Activated CD4-positive, alpha-beta T cell treated with anti-CD3 and anti-CD28 coated beads, Interleukin-2, amount 10 ng/mL, durations not matched to agents 24 days and 14 days (primary cell): ENCODE data around the gene NFASC. TPM values are rescaled to one million over a fixed set of nuclear protein-coding genes. Genes with fewer than 3 reads are reported as not detected.

Experiments used
- DNase-seq: peaks from one replicate; pipeline ENCODE4 v3.0.0; 2022
- H3K27ac Mint-ChIP-seq: one replicate; pipeline ENCODE4 v1.8.0; 2022; ENCODE audit warnings: mild to moderate bottlenecking, mixed read lengths
- H3K27me3 Mint-ChIP-seq: one replicate; pipeline ENCODE4 v1.8.0; 2022; ENCODE audit warnings: mixed read lengths
- H3K36me3 Mint-ChIP-seq: one replicate; pipeline ENCODE4 v1.8.0; 2022; ENCODE audit warnings: low read depth, mild to moderate bottlenecking, mixed read lengths
- H3K4me1 Mint-ChIP-seq: one replicate; pipeline ENCODE4 v1.8.0; 2021; ENCODE audit warnings: mixed read lengths
- H3K4me3 Mint-ChIP-seq: one replicate; pipeline ENCODE4 v1.8.0; 2022; ENCODE audit warnings: mild to moderate bottlenecking, moderate library complexity, mixed read lengths
- H3K9me3 Mint-ChIP-seq: one replicate; pipeline ENCODE4 v1.8.0; 2021; ENCODE audit warnings: mixed read lengths
- intact Hi-C: fragments of 100-400 bp; cut with micrococcal nuclease; formaldehyde crosslinking; loops from one replicate; pipeline ENCODE4 v1.15.1; 2023
- total RNA-seq: library from RNA; stranded (reverse); gene quantifications from 2 replicates; pipeline ENCODE4 v1.2.3, GENCODE V29; 2022

Gene NFASC
- total RNA-seq, 1 donor from 2014 or later = 0.21 TPM

DNA sequence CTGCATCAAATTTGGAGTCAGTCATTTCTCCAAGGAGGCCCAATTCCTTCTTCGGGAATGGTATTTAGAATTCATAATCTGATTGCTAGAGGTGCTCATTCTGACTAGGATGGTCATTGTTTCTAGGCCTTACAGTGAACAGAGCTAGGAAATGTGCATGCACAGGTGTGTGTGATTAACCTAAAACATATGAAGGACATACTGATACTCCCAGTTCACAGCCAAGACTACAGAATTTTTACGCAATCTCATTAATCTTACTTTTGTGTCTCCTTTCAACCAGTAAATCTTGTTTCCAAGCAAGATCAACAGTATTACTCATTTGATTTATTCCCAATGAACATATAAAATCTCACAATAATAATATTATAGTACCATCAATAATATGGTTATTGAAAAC is 47.1 kb downstream of the NFASC start:
- Mint-ChIP-seq H3K27ac (no peak overlapping the region), H3K4me3 (no peak overlapping the region), H3K36me3 (no peaks in the 10 kb centered on the region), H3K9me3 (peaks cover 3% of the 10 kb centered on the region), H3K27me3 (peaks cover 9% of the 10 kb centered on the region), H3K4me1 (no peaks in the 10 kb centered on the region)
- no peak for DNase-seq
- intact Hi-C loops = no loop called here

DNA sequence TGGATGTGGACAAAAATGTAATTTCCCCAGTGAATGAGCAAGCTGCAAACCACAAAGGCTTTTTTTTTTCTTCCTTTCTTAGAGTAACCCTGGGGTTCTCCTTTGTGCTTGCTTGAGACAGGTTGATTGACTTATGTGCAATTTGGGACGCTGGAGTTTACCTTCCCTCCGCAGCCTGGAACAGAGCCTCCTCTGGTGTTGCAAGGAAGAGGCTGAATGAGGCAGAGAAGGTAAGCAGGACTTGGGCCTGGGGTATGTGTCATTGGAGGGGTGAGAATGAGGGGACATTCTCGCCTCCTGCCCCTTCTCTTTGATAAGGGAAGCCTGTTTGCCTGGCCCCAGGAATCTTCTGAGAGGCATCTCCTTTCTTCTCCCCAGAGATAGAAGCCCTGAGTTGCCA is 49.8 kb downstream of the NFASC start:
- Mint-ChIP-seq H3K4me1 (no peaks in the 10 kb centered on the region), H3K27me3 (peaks cover 13% of the 10 kb centered on the region), H3K9me3 (no peaks in the 10 kb centered on the region), H3K36me3 (no peaks in the 10 kb centered on the region), H3K4me3 (no peak overlapping the region), H3K27ac (no peak overlapping the region)
- intact Hi-C loops = no loop called here
- no peak for DNase-seq

DNA sequence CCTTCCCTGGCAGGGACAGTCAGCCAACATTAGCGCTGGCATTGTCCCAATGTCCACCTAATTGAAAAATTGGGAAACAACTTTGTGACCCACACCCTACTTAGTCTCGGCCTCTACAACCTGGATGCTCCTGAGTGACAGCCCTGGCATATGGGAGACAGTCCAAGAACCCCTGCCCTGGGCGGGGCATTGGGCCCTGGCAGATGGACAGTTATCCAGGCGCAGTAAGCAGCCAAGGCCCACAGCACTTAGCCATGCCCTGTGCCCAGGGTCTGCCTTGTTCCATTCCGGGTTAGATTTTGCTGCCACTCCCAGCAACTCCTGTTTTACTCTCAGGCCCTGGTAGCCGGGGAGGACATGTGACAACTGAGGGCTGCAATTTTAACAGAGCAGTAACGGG is 50.3 kb downstream of the NFASC start:
- peaks cover 13% of the 10 kb centered on the region for H3K27me3 Mint-ChIP-seq
- H3K9me3 Mint-ChIP-seq = no peaks in the 10 kb centered on the region
- no peak for DNase-seq
- no peak overlapping the region for H3K4me3 Mint-ChIP-seq
- H3K36me3 Mint-ChIP-seq = no peaks in the 10 kb centered on the region
- no peaks in the 10 kb centered on the region for H3K4me1 Mint-ChIP-seq
- intact Hi-C loops = no loop called here
- H3K27ac Mint-ChIP-seq = no peak overlapping the region

DNA sequence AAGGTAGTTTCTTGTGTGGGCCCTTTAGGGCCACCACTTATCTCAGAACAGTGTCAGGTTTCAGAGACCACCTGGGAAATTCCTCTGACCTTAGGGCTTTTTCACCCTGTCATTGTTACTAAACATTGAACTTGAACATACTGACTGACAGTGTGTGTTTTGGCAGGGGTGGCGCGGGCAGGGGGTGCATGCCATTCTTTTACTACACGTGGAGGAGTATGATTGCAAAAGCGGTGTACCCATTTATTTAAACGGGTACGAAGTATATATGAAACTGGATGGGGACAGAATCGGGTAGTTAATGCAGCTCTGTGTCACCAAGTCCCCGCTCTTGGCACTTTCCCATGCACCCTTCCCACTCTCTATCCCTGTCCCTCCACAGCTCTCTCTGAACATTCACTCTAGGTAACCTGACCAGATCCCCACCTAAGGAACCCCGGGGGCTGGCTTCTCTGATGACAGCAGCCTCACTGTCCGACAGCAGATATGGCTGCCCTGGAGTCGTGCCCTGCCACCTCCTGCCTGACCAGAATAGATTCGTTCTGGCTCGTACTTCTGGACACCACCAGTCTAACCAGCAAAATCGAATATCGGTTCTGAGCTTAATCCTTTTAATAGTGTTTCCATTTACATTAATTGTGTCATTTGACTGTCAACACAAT is 51.3 kb downstream of the NFASC start:
- Mint-ChIP-seq H3K4me1 (no peaks in the 10 kb centered on the region), H3K27me3 (peaks cover 13% of the 10 kb centered on the region), H3K4me3 (no peak overlapping the region), H3K27ac (no peak overlapping the region), H3K36me3 (no peaks in the 10 kb centered on the region), H3K9me3 (no peaks in the 10 kb centered on the region)
- intact Hi-C loops = no loop called here
- DNase-seq = no peak

DNA sequence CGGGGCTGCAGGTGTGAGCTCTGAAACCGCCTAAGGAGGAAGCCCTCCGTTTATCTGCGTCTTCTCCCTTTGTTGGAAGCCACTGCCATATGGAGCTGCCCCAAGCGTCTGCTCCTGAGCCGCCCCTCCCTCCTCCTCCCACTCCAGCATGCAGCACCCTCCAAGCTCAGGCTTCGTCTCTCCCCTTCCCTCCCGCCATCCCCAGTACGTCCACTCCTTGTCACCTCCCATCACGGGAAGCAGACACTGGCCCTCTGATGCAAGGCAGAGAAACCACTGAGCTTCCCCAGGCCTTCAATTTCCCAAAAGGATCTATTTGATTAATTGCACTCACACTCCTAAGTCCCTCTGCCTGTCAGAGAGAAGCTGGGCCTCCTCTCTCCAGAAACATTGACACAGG is 52.5 kb downstream of the NFASC start:
- Mint-ChIP-seq H3K4me1 (no peaks in the 10 kb centered on the region), H3K9me3 (no peaks in the 10 kb centered on the region), H3K27me3 (peaks cover 18% of the 10 kb centered on the region), H3K4me3 (no peak overlapping the region), H3K36me3 (no peaks in the 10 kb centered on the region), H3K27ac (no peak overlapping the region)
- intact Hi-C loops = no loop called here
- DNase-seq = no peak

DNA sequence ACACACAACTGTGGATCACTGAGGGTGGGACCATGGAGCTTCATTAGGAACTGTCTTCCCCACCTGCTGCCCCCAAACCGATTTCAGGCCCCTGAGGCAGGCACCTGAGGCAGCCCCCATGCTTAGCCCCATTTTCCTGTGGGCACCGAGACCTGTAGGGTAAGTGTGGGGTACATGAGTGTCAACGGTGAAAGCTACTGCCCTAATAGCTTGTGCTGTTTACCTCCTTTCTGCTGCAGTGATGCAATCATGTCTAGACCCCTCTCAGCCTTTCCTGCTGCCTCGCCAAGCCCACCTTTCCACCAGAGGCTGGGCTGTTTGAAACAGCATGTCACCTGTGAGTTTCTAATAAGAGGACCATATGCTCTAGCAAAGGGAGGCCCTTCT is 53.0 kb downstream of the NFASC start:
- peaks cover 18% of the 10 kb centered on the region for H3K27me3 Mint-ChIP-seq
- no peak overlapping the region for H3K27ac Mint-ChIP-seq
- intact Hi-C loops = no loop called here

DNA sequence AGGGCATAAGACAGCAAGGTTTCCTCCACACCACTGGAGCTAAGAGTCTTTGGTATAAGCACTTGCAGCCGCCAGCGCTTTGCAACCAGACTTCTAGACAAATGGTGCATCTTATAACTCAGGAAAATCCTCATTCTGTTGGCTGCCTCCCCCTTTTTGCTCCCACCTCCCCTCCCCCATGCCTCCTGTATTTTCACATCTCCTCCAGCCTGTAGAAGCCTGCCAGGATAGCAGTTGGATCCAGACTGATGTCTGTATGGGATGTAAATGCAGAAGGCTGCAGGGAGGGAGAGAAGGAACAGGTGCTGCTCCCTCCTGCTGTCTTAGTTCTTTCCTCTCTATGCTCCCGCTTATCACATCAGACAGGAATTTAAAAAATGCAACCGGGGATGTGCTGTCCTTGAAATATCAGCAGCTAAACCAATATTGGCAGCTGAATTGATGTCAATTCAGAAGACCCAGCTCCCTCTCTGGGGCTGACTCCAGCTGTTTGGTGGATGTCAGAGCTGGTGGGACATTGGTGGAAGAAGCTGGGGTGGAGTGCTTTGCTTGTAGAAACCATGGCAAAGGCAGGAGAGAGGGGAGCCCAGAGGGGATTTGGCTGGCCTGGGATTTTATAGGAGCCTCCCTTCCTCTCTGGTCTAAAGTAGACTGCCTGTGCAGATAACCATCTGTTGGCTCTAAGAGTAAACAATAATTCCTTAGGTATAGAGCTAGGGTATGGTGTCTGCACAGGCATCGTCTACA is 53.5 kb downstream of the NFASC start:
- no peak for DNase-seq
- intact Hi-C loops = no loop called here
- H3K4me1 Mint-ChIP-seq = no peaks in the 10 kb centered on the region
- no peak overlapping the region for H3K27ac Mint-ChIP-seq
- no peaks in the 10 kb centered on the region for H3K9me3 Mint-ChIP-seq
- peaks cover 18% of the 10 kb centered on the region for H3K27me3 Mint-ChIP-seq
- H3K36me3 Mint-ChIP-seq = no peaks in the 10 kb centered on the region
- no peak overlapping the region for H3K4me3 Mint-ChIP-seq

More for the DNA sequence above, 53.0 kb downstream of the NFASC start:
- no peaks in the 10 kb centered on the region for H3K9me3 Mint-ChIP-seq
- H3K4me3 Mint-ChIP-seq = no peak overlapping the region
- no peak for DNase-seq
- H3K4me1 Mint-ChIP-seq = no peaks in the 10 kb centered on the region
- no peaks in the 10 kb centered on the region for H3K36me3 Mint-ChIP-seq

DNA sequence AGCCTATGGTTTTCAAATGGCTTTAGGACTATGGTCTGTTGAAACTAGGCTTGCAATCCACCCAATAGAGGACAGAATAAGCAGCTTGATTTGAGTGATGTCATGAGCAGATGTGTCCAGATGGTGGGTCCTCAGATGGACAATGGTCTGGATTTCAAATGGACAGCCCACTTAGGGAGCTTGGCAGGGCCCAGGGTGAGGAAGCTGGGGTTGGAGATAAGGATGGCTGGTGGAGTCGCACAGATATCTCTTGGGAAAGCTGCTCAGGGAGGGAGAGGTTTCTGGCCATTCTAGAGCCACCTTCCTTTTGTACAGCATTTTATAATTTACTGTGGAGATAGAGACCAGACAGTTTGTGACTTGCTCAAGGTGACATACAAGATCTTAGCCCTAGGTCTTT is 55.0 kb downstream of the NFASC start:
- Mint-ChIP-seq H3K27me3 (peaks cover 19% of the 10 kb centered on the region), H3K9me3 (no peaks in the 10 kb centered on the region), H3K4me3 (no peak overlapping the region), H3K27ac (no peak overlapping the region), H3K36me3 (no peaks in the 10 kb centered on the region), H3K4me1 (no peaks in the 10 kb centered on the region)
- no peak for DNase-seq
- intact Hi-C loops = no loop called here

DNA sequence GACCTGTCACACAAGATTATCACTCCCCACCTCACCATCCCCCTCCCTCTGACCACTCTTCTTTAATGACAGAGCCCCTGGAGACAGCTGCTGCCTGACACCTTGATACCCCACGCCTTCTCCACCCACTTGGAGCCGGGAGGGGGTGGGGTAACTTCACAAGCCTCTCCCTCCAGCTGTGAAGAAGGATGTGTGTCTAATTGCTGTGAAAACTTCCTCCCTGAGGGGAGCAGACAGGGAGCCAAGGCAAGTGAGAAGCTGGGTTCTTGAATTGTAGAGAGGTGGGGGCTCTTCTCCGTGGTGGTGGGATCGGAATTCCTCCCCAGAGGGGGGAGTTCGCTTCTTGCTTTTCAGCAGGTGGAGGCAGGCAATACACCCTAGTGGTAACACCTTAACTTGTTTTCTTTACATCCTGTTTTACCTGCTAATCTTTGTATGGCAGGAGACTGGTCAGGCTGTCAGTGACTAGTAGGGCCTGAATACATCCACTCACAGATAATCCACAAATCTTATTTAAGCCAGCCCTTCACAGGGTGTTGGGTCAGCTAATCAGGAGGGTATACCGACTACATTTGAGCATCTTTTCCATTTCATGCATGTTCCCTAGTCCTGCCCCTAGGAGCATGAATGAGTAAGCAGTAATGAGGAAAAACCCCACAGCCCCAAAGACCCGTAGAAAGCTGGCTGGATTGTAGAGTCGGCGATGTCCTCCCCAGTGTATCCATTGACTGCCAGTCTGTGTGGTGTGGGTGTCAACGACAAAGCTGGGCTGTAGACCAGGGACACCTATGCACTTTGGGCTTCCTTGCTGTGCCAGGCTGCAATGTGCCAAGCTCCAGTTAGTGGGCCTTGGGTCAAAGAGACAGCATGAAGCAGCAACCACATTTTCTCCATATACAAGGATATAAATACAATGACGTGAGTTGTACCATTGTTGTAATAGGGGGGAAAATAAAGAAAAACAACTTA is 57.3 kb downstream of the NFASC start:
- Mint-ChIP-seq H3K4me3 (no peak overlapping the region), H3K9me3 (no peaks in the 10 kb centered on the region), H3K27ac (no peak overlapping the region), H3K27me3 (peaks cover 14% of the 10 kb centered on the region), H3K36me3 (no peaks in the 10 kb centered on the region), H3K4me1 (no peaks in the 10 kb centered on the region)
- no peak for DNase-seq
- intact Hi-C loops = no loop called here

DNA sequence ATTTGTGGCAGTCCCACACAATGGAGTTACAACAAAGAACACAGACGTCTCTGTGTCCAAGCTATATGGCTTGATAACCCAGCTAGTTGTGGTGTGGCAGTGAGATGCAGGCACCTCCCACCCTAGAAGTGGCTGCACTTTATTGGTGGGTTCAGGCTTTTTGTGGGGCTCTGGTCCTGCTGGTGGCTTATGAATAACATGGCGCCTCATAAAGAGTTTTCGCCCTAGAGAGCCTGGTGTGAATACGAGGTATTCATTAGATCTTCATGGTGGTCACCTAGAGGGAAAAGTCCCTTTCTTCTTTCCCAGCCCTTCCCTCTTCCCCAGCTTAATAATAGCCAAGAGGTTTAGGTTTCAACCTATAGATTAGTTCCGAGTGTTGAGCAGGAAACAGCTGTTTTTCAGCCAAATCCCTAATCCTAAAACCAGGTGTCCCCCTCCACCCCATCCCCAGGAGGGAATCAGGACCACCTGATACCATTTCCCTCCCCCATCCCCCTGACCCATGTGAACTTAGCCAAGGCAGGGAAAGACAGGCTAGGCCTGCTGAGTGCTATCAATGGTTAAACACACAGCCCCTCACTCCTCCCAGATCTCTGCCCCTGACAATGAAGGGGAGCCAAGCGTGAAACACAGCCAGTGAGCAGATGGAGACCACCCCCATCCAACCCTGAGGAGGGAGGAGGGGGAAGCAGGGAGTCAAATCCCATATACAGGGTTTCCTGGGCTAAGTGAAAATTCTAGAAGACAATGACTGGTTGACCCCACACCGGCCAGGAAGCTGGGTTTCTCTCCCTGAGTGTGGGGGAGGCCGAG is 58.2 kb downstream of the NFASC start:
- Mint-ChIP-seq H3K4me1 (no peaks in the 10 kb centered on the region), H3K36me3 (no peaks in the 10 kb centered on the region), H3K9me3 (no peaks in the 10 kb centered on the region), H3K4me3 (no peak overlapping the region), H3K27ac (no peak overlapping the region), H3K27me3 (peaks cover 11% of the 10 kb centered on the region)
- DNase-seq = no peak
- intact Hi-C loops = no loop called here

DNA sequence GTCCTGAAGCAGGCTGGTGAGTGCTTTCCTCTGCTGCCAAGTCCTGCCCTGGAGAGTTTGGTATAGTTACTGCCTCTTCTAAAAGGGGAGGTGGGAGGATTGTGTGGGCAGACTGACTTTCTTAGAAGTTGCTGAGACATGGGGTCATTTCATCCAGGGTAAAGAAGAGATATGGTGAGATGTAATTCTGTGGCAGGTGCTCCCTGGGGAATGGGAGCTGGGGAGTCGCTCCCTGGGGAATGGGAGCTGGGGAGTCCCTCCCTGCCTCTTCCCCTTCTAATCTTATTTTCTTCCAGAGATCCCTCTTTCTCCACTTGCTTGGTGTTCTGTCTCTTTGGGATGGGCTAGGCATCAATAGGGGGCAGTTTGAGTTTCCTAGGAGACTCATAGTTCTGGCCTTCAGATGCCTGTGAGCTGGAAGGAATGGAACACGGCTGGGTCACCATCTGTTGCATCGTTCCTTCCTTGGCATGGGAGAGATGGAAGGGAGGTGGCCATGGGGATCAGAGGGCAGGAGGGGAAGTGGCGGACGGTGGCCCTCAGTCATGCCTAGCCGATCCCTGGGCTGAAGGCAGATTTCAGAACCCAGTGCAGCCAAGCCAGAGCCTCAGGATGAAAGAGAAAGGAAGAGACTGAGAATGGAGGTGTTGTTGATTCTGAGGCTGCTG is 59.0 kb downstream of the NFASC start:
- intact Hi-C loops = no loop called here
- no peak for DNase-seq
- Mint-ChIP-seq H3K27me3 (peaks cover 11% of the 10 kb centered on the region), H3K36me3 (no peaks in the 10 kb centered on the region), H3K27ac (no peak overlapping the region), H3K4me1 (no peaks in the 10 kb centered on the region), H3K9me3 (no peaks in the 10 kb centered on the region), H3K4me3 (no peak overlapping the region)

DNA sequence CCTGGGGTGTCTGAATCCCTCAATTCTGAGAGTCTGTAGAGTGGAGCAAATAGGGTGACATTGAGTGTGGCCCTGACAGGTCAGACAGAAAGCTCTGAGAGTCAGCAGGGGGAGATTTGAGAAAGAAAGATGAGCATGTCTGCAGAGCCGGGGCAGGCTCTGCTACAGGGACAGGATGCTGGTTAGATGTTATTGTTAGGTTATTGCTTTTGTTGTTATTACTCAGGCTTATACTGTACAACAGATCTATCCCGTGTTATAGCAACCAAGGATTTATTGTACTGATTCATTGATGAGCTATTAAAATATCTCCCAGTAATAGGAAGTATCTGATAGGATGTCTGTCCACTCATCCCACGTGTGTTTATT is 59.5 kb downstream of the NFASC start:
- peaks cover 10% of the 10 kb centered on the region for H3K27me3 Mint-ChIP-seq
- H3K4me3 Mint-ChIP-seq = no peak overlapping the region
- no peaks in the 10 kb centered on the region for H3K4me1 Mint-ChIP-seq
- intact Hi-C loops = no loop called here
- DNase-seq = no peak
- H3K9me3 Mint-ChIP-seq = no peaks in the 10 kb centered on the region
- H3K36me3 Mint-ChIP-seq = no peaks in the 10 kb centered on the region
- H3K27ac Mint-ChIP-seq = no peak overlapping the region

DNA sequence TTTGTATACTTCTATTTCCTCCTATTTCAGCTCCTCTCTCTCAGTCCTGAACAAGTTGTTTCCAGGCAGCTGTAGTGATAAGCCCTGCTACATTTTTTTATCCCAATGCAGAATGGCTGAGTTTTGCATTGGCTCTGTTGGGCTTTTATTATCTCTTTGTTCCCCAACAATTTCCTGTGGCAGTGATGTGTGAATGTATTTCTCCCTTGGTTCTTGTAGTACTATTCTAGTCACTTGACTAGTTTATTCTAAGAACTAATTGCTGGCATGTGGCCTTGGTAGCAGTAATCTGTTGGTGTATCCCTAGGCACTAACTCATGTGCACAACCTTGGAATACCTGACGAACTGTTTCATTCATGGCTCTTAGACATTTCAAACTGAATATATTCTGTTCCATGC is 60.7 kb downstream of the NFASC start:
- Mint-ChIP-seq H3K4me3 (no peak overlapping the region), H3K4me1 (no peaks in the 10 kb centered on the region), H3K27ac (no peak overlapping the region), H3K27me3 (peaks cover 10% of the 10 kb centered on the region), H3K9me3 (no peaks in the 10 kb centered on the region), H3K36me3 (no peaks in the 10 kb centered on the region)
- DNase-seq = no peak
- intact Hi-C loops = no loop called here
